Fibroblast of skin of right quadriceps (primary cell): Measurements from ENCODE around the gene PSMD13.
"Not testable (repeated sequence)": the region's sequence is repeated elsewhere in the genome, so short reads cannot be mapped to it uniquely, and the experiment has no call there.

ENCODE experiments used
- DNase-seq: peaks from one replicate; pipeline ENCODE4 v3.0.0-alpha.2; 2013

The PSMD13 gene

DNA sequence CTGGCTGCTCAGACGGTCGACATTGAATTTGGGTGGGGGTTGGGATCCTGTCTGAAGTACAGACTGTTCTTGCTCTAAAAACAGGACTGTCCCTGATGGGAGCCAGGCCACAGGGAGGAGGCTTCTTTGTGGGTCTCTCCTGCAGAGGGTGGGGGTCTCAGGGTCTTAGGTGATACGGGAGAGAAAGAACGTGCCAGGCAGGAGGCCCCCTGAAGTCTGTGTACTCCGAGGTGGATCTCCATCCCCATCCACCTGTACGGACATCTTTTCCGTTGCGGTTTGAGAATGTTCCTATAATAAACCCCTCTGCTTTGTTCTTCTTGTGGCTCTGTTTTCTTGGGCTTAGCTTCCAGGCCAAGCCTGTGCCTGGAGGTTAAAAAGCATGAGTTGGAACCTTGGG, 15.9 kb downstream of the PSMD13 start:
- no peak for DNase-seq

DNA sequence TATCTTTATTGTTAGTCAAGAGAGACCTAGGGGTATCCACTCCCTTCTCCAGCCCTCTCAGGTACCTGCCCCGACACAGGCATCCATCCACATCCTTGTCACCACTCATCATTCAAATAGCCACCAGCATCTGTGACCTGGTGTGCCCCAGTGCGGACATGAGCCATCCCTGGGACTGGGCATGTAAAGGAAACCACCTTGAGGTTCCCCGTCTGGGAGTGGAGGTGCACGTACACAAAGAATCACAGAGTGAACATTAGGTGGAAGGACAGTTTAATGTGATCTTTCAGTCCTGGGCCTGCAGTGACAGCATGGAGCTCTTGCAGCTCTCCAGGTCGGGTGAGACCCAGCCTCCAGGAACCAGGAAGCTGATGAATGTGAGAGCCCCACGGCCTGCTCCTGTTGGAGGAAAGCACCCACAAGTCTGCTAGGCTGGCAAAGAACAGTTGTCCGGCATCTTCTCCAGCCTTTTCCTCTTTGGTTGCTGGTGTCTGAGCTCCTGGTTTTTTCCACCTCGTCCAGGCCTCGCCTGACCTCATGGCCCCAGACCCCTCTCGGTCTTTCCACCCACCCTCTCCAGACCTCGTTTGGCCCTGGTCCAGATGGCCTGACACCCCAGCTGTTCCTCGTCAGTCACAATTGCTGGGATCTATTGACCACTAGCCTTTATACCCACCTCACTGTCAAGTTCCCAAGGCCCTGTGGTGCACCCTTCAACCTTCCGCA, 16.5 kb downstream of the PSMD13 start:
- DNase-seq, result no peak

DNA sequence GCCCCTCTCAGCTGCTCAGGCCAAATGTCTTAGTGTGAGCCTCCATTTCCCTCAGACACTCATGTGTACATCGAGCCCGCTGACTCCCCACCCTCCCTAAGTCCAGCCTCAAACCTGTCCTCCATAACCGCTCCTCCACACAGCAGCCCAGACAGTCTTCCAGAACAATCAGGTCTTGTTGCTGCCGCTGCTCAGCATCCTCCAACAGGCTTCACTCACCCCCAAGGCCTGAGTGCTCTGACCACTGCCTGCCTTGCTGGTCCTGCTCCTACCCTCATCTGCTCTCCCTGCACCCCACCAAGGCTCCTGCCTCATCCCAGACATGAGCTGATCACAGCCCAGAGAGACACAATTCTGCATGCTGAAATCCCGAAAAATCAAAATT, 17.1 kb downstream of the PSMD13 start:
- DNase-seq, result no peak

DNA sequence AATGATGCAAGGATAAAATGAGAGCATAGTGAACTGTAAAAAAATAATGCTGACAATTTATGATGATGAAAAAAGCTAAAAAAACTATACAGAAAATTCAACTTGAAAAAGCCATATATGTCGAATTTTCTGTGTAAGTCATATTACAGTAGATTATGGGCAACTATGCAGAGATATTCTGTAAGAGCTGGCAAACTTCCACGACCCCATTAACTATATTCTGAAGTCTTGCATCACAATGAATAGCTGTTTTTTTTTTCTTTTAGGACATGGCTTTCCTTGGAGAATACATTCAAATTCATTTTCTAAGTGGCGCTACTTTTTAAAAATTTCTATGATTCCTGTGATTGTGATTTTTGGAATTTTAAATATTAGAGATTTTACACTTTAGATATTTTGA, 18.4 kb downstream of the PSMD13 start:
- DNase-seq, result peak; percentile 56

DNA sequence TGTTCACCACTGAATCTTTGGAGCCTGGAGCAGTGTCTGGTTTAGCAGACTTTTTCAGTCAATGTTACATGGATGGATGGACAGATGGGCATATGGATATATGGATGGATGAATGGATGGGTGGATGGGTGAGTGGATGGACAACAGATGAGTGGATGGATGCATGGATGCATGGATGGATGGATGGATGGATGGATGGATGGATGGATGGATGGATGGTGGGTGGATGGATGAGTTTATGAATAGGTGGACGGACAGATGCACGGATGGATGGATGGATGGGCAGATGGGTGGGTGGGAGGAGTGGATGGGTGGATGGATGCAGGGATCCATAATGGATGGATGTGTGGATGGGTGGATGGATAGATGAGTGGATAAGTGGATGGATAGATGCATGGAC, 19.0 kb downstream of the PSMD13 start:
- no peak for DNase-seq

DNA sequence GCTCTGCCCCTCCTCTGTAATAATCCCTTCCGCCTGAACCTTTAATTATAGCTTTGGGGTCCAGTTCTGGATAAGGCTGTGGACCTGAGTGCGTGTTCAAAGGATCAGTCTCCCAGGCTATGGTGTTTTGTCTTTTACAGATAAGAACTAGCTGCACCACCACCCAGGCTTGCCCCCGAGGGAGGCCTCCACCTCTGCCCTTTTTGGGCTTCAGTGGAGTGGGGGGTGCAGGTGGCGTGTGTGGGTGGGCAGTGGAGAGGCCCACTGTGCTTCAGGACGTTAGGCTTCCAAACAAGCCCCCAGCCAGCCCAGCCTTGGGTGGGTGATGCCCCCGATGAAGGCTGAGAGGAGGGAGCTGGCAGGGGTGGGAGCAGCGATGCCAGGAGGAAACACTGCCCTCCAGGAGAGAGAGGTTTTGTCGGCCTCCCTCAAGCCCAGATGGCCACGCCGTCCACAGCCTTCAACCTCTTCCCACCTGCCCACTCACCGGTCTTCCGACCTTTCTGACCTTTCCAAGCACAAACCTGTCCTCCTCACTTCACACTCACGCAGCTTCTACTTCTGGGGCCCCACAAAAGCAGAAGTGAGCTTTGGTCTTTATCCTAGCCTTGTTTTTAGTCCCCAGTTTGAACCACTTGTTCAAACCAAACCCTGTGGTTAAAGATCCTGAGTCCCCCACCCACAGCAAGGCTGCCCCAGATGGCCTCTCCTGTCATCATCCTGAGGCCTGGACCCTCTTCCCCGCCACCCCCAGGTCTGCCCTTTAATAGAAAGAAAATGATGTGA, 20.4 kb downstream of the PSMD13 start:
- DNase-seq, result no peak

DNA sequence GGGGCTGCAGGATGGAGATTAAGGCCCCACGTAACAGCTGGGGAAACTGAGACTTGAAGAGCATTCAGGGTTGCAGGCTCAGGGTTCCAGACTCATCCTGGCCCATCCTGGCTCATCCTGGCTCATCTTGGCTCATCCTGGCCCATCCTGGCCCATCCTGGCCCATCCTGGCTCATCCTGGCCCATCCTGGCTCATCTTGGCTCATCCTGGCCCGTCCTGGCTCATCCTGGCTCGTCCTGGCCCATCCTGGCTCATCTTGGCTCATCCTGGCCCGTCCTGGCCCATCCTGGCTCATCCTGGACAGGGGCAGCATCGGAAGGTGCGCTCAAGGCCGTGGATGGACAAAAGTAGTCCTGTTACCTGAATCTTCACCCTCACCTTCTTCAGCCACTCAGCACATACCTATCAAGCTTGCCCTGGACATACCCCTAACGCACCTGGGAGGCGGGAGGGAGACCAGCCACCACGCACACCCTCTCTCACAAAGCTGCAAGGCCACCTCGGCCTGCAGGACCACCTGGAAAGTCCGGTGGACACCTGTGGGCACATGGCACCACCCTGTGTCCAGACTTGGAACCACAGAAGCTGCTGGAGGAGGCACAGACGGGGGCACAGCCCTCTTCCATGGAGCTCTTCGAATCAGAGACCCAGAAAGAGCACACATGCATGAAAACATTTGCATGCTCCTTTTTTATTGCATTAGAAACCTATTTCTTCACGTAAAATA, 21.2 kb downstream of the PSMD13 start:
- DNase-seq, result no peak

DNA sequence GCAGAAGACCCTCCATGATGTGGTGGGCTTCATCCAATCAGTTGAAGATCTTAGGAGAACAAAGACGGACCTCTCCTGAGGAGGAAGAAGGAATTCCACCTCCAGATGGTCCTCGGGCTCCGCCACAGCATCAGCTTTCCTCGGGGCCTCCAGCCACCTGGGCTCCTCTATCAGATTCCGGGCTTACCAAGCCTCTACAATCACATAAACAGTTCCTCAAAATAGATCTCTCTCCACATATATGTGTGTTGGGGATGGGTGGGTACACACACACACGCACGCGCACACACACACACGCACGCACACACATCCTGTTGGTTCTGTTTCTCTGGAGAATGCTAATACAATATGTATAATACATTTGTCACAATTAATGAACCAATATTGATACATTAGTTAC, 22.6 kb downstream of the PSMD13 start:
- no peak for DNase-seq

DNA sequence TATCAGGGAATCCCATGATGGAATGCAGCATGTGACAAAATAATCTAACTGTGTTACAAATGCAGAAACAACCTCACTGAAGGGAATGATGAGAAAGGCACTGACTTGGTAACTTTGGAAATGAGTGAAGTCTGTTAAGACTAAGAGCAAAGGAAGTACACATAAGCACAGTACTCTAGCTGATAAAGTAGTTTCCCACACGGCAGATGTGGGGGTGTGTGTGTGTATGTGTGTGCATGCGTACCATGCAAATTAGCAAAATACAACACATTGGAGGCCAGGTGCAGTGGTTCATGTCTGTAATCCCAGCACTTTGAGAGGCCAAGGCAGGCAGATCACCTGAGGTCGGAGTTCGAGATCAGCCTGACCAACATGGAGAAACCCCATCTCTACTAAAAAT, 24.8 kb downstream of the PSMD13 start:
- DNase-seq, result no peak

DNA sequence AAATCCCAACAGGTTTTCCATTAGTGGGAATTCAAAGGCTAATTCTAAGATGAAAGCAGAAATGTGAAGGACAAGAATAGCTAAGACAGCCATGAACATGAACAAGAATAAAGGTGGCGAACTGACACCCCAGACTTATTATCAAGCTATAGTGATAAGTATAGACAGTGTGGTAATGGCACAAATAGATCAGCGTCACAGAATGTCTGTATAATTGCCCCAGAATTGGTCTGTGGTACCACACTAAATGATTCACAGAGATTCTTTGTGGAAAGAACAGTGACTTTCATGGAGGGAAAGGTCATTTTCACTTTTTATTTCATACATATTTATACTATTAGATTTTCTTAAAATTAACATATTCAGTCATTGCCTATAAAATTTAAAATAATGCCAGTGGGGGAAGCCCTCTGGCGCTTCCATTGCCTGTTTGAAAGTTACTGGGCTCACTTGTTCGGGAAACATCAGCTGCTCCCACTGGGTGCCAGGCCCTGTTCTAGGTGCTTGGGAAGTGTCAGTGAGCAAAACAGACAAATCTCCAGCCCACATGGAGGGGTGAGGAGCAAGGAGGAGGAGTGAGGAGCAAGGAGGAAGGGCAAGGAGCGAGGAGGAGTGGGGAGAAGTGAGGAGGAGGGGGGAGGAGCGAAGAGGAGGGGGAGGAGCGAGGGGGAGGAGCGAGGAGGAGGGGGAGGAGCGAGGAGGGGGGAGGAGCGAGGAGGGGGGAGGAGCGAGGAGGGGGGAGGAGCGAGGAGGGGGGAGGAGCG, 30.1 kb downstream of the PSMD13 start:
- no peak for DNase-seq

DNA sequence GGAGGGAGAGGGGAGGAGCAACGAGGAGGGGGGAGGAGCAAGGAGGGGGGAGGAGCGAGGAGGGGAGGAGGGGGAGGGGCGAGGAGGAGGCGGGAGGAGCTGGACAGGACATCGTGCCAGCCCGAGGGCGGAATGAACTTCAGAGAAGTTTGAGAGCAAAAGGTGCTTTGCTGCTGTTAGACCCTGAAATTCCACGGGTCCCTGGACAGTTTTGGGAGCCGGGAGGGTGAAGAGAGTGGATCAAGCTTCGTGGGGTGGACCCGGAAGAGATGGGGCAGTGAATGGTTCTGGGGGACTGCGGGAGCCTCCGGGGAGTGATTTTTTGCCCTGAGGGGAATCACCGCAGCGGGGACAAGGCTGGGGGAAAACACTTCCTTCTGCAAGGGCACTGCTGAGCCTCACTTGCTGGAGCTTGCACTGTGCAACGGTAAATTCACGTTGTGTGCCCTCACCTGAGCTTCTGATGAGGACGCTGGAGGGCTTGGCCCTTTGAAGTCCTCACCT, 30.8 kb downstream of the PSMD13 start:
- DNase-seq, result no peak

DNA sequence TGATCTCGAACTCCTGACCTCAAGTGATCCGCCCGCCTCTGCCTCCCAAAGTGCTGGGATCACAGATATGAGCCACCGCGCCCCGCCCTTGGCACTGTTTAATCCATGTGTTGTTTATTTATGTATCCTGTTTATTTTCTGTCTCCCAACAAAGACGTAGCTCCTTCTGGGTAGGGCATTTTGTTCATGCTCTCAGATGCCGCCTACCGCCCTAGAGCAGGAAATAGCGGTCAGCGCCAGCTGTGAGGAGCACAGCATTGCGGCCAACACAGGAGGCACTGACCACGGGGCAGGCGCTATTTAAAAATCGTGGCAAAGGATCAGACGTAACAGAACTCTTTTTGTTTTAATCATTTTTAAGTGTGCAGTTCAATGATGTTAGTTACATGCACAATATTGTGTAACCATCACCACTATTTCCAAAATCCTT, 32.0 kb downstream of the PSMD13 start:
- DNase-seq, result not testable (repeated sequence)

DNA sequence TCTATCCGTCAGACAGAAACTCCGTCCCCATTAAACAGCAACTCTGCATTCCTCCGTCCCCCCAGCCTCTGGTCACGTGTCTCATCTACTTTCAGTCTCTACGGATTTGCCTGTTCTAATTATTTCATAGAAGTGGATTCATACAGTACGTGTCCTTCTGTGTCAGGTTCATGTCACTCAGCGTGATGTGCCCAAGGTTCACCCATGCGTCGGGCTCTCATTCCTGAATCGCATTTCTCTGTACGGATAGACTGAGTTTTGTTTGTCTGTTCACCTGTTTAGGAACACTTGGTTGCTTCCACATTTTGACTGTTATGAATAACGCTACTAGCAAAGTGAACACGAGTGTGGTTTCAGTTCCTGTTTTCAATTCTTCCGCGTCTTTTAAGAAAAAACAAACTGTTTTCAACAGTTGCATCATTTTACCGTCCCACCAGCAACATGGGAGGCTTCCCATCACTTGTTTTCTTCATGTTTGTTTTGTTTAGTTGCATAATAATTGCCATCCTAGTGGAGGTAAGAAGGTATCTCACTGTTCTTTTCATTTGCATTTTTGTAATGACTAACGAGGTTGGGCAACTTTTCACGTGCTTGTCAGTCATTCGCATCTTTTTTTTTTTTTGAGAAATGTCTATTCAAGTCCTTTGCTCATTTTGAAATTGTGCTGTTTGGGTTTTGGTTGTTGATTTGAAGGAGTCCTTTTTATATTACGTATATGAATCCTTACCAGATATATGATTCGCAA, 32.5 kb downstream of the PSMD13 start:
- no peak for DNase-seq

DNA sequence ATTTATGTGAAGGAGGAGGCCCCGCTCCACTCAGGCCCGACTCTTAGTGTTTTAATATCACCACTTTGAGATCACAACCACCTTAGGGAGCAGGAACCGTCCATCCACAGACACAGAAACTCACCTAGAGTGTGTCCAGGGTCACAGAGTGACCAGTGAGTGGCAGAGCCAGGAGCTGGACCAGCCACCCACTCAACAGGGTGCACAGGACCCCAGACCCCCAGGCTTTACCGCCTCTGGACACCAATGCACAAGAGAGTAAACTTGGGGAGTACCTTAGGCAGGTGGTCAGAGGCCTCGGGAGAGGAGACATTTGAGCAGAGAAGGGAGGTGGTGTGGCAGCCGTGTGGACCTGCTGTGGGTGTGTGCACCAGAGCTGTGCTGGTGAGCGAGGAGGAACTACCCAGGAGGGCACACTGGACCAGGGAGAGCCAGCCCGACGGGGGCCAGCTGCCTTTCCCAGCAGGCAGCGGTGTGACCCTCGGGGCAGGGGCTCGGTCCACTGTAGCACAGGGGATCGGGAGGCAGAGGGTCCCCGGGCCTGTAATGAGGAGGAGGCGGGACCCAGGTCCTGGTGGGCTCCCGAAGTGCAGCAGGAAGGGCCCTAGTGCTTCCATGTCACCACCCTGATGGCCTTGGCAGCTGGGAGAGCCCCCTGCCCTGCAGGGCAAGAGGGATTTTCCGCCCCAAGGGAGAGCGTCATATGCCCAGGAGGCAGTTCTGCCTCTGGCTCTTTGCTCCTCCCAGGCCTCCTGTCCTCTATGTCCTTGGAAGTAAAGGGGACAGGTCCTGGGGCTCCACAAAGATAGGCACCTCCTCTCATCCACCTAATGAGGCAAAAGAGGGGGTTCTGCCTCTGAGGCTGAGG, 33.9 kb downstream of the PSMD13 start:
- no peak for DNase-seq

DNA sequence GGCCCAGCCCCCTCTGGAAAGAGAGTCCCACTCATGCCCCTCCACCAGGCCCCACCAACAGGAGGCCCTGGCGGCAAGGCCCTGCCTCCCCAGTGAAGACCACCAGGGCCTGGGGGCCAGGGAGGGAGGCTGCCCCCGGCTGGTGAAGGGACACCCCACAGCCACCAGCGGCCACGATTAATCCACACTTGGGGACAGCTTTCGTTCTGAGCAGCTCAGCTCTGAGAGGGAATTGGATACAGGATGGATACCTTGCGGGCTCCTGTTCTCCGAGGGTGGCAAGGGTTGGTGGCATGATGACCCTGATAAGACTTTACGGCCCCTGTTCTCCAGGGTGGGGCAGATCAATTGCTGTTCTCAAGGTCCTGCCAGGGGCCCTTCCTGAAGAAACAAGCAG, 34.5 kb downstream of the PSMD13 start:
- no peak for DNase-seq

DNA sequence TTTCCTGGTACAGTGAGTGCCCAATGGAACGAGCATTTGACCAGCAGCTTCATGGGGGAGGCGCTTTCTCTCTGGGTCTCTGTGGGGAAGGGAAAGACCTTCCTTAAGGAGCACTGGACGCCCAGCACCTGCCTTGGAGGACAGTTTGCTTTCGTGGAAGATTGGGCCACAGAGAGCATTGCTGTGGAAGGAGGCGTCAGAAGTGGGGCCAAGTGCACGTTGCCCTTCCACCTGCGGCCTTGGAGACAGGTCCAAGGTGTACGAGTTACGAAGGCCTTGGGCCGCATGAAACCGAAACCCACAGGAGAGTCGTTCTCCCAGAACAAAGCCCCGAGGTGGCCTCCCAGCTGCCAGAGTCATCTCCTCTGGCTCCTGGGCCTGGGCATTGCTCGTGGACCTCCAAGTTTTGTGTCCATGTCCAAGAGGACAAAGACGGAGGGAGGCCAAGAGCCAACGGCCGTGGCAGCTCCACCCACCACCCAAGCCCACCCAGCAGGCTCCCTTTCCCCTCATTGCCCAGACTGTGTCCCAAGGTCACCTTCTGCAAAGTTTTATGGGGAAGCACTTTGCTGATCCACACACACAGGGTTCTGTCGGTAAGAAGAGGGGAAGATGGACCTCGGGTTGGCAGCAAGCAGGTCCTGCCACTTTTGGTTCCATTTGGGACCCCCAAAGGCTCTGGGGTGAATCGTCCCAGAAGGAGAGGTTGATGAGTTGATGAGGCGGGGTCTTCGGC, 35.6 kb downstream of the PSMD13 start:
- no peak for DNase-seq

DNA sequence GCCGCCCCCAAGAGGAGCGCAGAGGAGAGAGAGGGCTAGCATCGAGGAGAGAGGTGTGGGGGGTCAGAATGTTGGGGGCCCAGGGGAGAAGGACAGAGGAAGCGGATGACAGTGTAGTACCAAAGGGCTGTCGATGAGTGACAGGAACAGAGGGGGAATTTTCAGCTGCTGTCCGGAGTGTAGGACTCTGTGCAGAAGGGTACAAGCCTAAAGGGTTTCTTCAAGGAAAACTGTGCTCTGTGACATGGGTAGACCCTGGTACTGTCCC, 36.1 kb downstream of the PSMD13 start:
- DNase-seq, result no peak

DNA sequence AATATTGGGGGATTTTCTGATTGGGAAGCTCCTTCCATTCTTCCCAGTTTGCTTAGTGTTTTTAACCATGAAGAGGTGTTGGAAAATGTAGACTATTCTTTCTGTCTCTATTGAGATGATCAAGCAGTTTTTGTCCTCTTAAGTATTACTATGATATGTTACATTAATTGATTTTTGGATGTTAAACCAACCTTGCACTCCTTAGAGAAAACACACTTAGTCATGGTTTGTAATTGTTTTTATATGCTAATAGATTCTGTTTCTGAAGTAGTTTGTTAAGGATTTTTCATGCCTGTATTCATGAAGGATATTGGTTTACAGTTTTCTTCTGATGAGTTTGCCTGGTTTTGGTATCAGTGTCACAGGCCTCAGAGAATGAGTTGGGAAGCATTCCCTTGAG, 39.4 kb downstream of the PSMD13 start:
- no peak for DNase-seq

DNA sequence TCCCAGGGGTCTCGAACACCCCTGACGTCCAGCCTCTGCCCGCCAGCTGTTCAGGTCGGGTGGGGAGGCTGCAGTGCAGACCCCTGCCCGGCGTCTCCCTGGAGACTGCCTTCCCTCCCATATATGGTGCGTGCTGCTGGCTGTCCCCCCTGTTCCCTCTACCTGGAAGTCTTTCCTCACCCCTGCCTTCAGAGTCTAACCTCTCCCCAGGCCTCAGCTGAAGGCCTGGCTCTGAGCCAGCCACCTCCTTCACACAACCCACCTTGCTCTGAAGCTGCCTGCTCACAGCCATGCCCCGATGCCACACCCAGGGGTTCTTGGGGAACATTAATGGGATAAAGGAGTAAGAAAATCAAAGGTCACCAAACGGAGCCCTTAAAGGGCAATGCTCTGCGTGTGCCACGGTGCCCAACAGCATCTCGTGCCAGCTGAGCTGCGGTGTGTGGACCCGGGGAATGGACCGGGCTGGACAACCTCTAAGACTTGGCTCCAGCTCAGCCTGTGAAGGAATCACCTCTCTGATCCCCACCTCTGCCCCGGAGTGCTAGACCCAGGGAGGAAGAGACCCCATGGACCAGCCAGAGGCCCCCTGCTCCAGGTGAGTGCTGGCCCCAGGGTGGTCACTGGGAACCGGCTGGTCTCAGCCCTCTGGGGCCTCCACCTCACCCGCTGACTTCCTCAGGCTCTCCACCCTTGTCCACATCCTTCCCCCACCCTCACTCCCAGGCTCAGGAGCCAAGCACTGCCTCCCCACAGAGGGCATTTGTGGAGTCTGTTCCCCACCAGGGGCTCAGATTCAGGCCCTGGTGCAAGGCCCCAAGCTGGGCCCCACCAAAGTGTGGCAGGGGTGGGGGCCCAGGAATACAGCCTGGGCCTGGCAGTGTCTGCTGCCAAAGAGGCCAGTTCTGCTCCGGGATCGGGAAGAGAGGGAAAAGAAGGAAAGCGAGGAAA, 41.5 kb downstream of the PSMD13 start, which contains the start of gene NLRP6:
TSS of gene NLRP6 (plus strand) at position 407 of the 951 bp plus-strand sequence. CDS start at position 570, 163 bp downstream.
- no peak for DNase-seq
